H1 (cell line): ENCODE results near the gene ITGB7. TPM values are rescaled to one million over a fixed set of nuclear protein-coding genes. Genes with fewer than 3 reads are reported as not detected.

Experiments
- CTCF ChIA-PET: fragments of 300-600 bp; sonication (Branson Sonifier 250); formaldehyde crosslinking; loops from one replicate; lab custom pipeline; 2021; ENCODE audit not compliant: partially characterized antibody; lab: Charles Lee
- POLR2A ChIA-PET: fragments of 300-600 bp; sonication (Branson Sonifier 250); formaldehyde crosslinking; loops from one replicate; lab custom pipeline; 2021; ENCODE audit warnings: inconsistent platforms; ENCODE audit not compliant: partially characterized antibody; lab: Charles Lee
- DNase-seq, 2 experiments: peaks; one replicate each; pipeline versions ENCODE4 v3.0.0 to v3.0.0-alpha.2; 2010 to 2022; ENCODE audit warnings: low spot score in 2 of 2, low read depth in 1 of 2, mixed read lengths in 1 of 2
- FAIRE-seq: peaks from 2 replicates; lab custom pipeline; 2011; peaks lifted over from hg19 to GRCh38; lab: Jason Lieb, UNC
- H2AFZ ChIP-seq: 2 replicates; pipeline ENCODE4 v1.8.1; 2012; ENCODE audit warnings: low read length, inconsistent platforms
- H2AK5ac ChIP-seq: 2 replicates; pipeline ENCODE4 v1.6.1; 2013; ENCODE audit warnings: low read depth, low read length
- H2BK120ac ChIP-seq: replicated peaks from 2 replicates; pipeline ENCODE3; 2013; ENCODE audit warnings: low read depth, low read length, inconsistent platforms
- H2BK12ac ChIP-seq: 2 replicates; pipeline ENCODE4 v1.6.1; 2013; ENCODE audit warnings: low read depth, low read length
- H2BK15ac ChIP-seq: 2 replicates; pipeline ENCODE4 v1.6.1; 2013; ENCODE audit warnings: low read length
- H2BK20ac ChIP-seq: 2 replicates; pipeline ENCODE4 v1.6.1; 2013; ENCODE audit warnings: low read length
- H2BK5ac ChIP-seq: 2 replicates; pipeline ENCODE4 v1.6.1; 2013; ENCODE audit warnings: low read depth, low read length
- H3K14ac ChIP-seq: 2 replicates; pipeline ENCODE4 v1.6.1; 2013; ENCODE audit warnings: inconsistent platforms; ENCODE audit not compliant: insufficient read length
- H3K18ac ChIP-seq: 2 replicates; pipeline ENCODE4 v1.6.1; 2013; ENCODE audit warnings: low read length; ENCODE audit errors: extremely low read depth
- H3K23ac ChIP-seq: 2 replicates; pipeline ENCODE4 v1.6.1; 2013; ENCODE audit warnings: inconsistent platforms; ENCODE audit not compliant: insufficient read length
- H3K23me2 ChIP-seq: 2 replicates; pipeline ENCODE4 v1.6.1; 2013; ENCODE audit warnings: low read depth, low read length
- H3K27ac ChIP-seq: 2 replicates; pipeline ENCODE4 v1.6.1; 2011; ENCODE audit warnings: low read depth, low read length, inconsistent platforms
- H3K27me3 ChIP-seq, 4 experiments: replicated peaks in 1 of 4; 1 replicate in 1 of 4; 2 replicates in 3 of 4; pipeline versions ENCODE4 v1.6.1 to v1.8.1; 2011 to 2013; ENCODE audit warnings: low read length in 3 of 4, mild to moderate bottlenecking in 3 of 4, inconsistent platforms in 2 of 4, mixed read lengths in 2 of 4, moderate library complexity in 1 of 4; ENCODE audit not compliant: control insufficient read depth in 3 of 4, insufficient read depth in 3 of 4; ENCODE audit errors: extremely low read depth in 1 of 4
- H3K36me3 ChIP-seq, 4 experiments: 2 replicates each; pipeline versions ENCODE4 v1.6.1 to v1.8.1; 2011 to 2013; ENCODE audit warnings: mild to moderate bottlenecking in 4 of 4, low read length in 3 of 4, moderate library complexity in 2 of 4, control low read depth in 1 of 4, inconsistent platforms in 1 of 4; ENCODE audit not compliant: insufficient read depth in 4 of 4, control insufficient read depth in 2 of 4
- H3K4ac ChIP-seq: replicated peaks from 2 replicates; pipeline ENCODE3; 2013; ENCODE audit warnings: low read length, low read depth, mixed read lengths, inconsistent platforms; ENCODE audit not compliant: insufficient read length
- H3K4me1 ChIP-seq, 4 experiments: replicated peaks in 1 of 4; 1 replicate in 1 of 4; 2 replicates in 3 of 4; pipeline versions ENCODE4 v1.6.1 to v1.8.1; 2011 to 2013; ENCODE audit warnings: low read length in 3 of 4, inconsistent platforms in 2 of 4, mixed read lengths in 1 of 4; ENCODE audit not compliant: insufficient read depth in 4 of 4, control insufficient read depth in 3 of 4
- H3K4me2 ChIP-seq, 2 experiments: 2 replicates each; pipeline versions ENCODE4 v1.6.1 to v1.8.1; 2011 to 2013; ENCODE audit warnings: low read depth in 2 of 2, low read length in 2 of 2, control low read depth in 1 of 2, inconsistent platforms in 1 of 2, mild to moderate bottlenecking in 1 of 2; ENCODE audit not compliant: insufficient read depth in 1 of 2
- H3K4me3 ChIP-seq, 4 experiments: fragments of 200-600, 300-600 bp in 1 of 4; sonication (generic), shearing (Covaris generic), sonication (Bioruptor Twin) in 1 of 4; 2 replicates each; pipeline versions ENCODE4 v1.5.1 to v1.8.1; 2011 to 2016; ENCODE audit warnings: low read length in 4 of 4, low read depth in 3 of 4, control low read depth in 2 of 4, inconsistent platforms in 2 of 4, mild to moderate bottlenecking in 2 of 4, mixed read lengths in 1 of 4, moderate library complexity in 1 of 4; ENCODE audit not compliant: insufficient read depth in 2 of 4; ENCODE audit errors: extremely low read depth in 1 of 4
- H3K56ac ChIP-seq: replicated peaks from 2 replicates; pipeline ENCODE3; 2013; ENCODE audit warnings: low read depth, mild to moderate bottlenecking, mixed read lengths, low read length, inconsistent platforms; ENCODE audit not compliant: insufficient read length
- H3K79me1 ChIP-seq: 2 replicates; pipeline ENCODE4 v1.6.1; 2013; ENCODE audit warnings: low read depth, low read length, control low read depth
- H3K79me2 ChIP-seq, 2 experiments: 2 replicates each; pipeline versions ENCODE4 v1.6.1 to v1.8.1; 2012 to 2013; ENCODE audit warnings: low read length in 2 of 2, mild to moderate bottlenecking in 2 of 2, inconsistent platforms in 1 of 2; ENCODE audit not compliant: insufficient read depth in 2 of 2, control insufficient read depth in 1 of 2
- H3K9ac ChIP-seq, 4 experiments: replicated peaks in 1 of 4; 1 replicate in 1 of 4; 2 replicates in 3 of 4; pipeline versions ENCODE4 v1.6.1 to v1.8.1; 2011 to 2013; ENCODE audit warnings: low read depth in 3 of 4, low read length in 3 of 4, control low read depth in 2 of 4, mild to moderate bottlenecking in 2 of 4, moderate library complexity in 2 of 4, inconsistent platforms in 1 of 4; ENCODE audit errors: extremely low read depth in 1 of 4
- H3K9me3 ChIP-seq, 2 experiments: 2 replicates each; pipeline versions ENCODE4 v1.6.1 to v1.8.1; 2012 to 2013; ENCODE audit warnings: mild to moderate bottlenecking in 2 of 2, moderate library complexity in 2 of 2, control low read depth in 1 of 2, inconsistent platforms in 1 of 2, low read depth in 1 of 2, low read length in 1 of 2, mixed read lengths in 1 of 2; ENCODE audit not compliant: insufficient read depth in 2 of 2
- H4K20me1 ChIP-seq, 2 experiments: replicated peaks in 1 of 2; 2 replicates each; pipeline versions ENCODE3 to v1.8.1; 2011 to 2013; ENCODE audit warnings: inconsistent platforms in 2 of 2, low read length in 2 of 2, mild to moderate bottlenecking in 1 of 2; ENCODE audit not compliant: insufficient read depth in 2 of 2, control insufficient read depth in 1 of 2
- H4K5ac ChIP-seq: 2 replicates; pipeline ENCODE4 v1.6.1; 2013; ENCODE audit warnings: low read length, low read depth, mixed read lengths, inconsistent platforms; ENCODE audit not compliant: insufficient read length
- H4K8ac ChIP-seq: 2 replicates; pipeline ENCODE4 v1.8.0; 2013; ENCODE audit warnings: mild to moderate bottlenecking, moderate library complexity, low read length, inconsistent platforms; ENCODE audit not compliant: insufficient read depth; ENCODE audit errors: extremely low read depth
- H4K91ac ChIP-seq: replicated peaks from 2 replicates; pipeline ENCODE3; 2013; ENCODE audit warnings: low read length, mixed read lengths, inconsistent platforms; ENCODE audit not compliant: insufficient read length
- ASH2L ChIP-seq: fragments of 200-600, 300-600 bp; sonication (generic); IDR thresholded peaks from one replicate; pipeline ENCODE4 v1.7.1; 2017; ENCODE audit warnings: low read length
- BACH1 ChIP-seq: IDR thresholded peaks from 2 replicates; pipeline ENCODE4 v1.6.1; 2012; ENCODE audit warnings: low read length, improper control_type of control experiment
- BRCA1 ChIP-seq: IDR thresholded peaks from 2 replicates; pipeline ENCODE4 v1.6.1; 2012; ENCODE audit warnings: low read depth, low read length, improper control_type of control experiment
- CEBPB ChIP-seq: IDR thresholded peaks from 2 replicates; pipeline ENCODE4 v1.6.1; 2012; ENCODE audit warnings: low read depth, low read length
- CREB1 ChIP-seq: IDR thresholded peaks from 2 replicates; pipeline ENCODE4 v1.6.1; 2012; ENCODE audit warnings: inconsistent platforms
- POLR2AphosphoS5 ChIP-seq: IDR thresholded peaks from 2 replicates; pipeline ENCODE4 v1.6.1; 2011; ENCODE audit warnings: low read depth, low read length
- RFX5 ChIP-seq: IDR thresholded peaks from 2 replicates; pipeline ENCODE4 v1.6.1; 2011; ENCODE audit warnings: low read depth, low read length, improper control_type of control experiment, borderline replicate concordance
- SAP30 ChIP-seq: fragments of 300-600 bp; sonication (generic); IDR thresholded peaks from 2 replicates; pipeline ENCODE4 v1.7.1; 2012; ENCODE audit warnings: low read length, moderate library complexity, mild to moderate bottlenecking, inconsistent platforms; ENCODE audit not compliant: insufficient read depth, insufficient replicate concordance
- SIN3A ChIP-seq, 2 experiments: IDR thresholded peaks in 1 of 2; conservative IDR thresholded peaks in 1 of 2; 2 replicates each; pipeline ENCODE4 v1.6.1; 2011 to 2012; ENCODE audit warnings: low read length in 2 of 2, improper control_type of control experiment in 1 of 2, low read depth in 1 of 2, mild to moderate bottlenecking in 1 of 2
- SIX5 ChIP-seq: IDR thresholded peaks from 2 replicates; pipeline ENCODE4 v1.6.1; 2011; ENCODE audit warnings: mild to moderate bottlenecking, low read depth, low read length
- TBP ChIP-seq: IDR thresholded peaks from 2 replicates; pipeline ENCODE4 v1.6.1; 2011; ENCODE audit warnings: low read depth, low read length, improper control_type of control experiment
- WGBS, 2 experiments: shearing (Covaris generic) in 1 of 2; methylation state at CpG; one replicate each; pipeline versions ENCODE4 v1.1.6 to v1.1.7; 2013 to 2015; ENCODE audit warnings: low lambda C conversion rate in 2 of 2, mixed read lengths in 2 of 2, inconsistent platforms in 1 of 2, low coverage in 1 of 2, missing lambda C conversion rate in 1 of 2; ENCODE audit not compliant: insufficient replicate concordance in 2 of 2, insufficient coverage in 1 of 2, insufficient read length in 1 of 2; ENCODE audit errors: extremely low coverage in 1 of 2, missing lambda C conversion rate in 1 of 2; 5-methylcytosine and 5-hydroxymethylcytosine counted together
- polyA plus RNA-seq, 7 experiments: library from polyadenylated mRNA; depleted of rRNA in 3 of 7; stranded (reverse) in 5 of 7; unstranded in 2 of 7; fragments of >200 nt in 5 of 7; fragments of 200-250 nt in 2 of 7; gene quantifications; 1 replicate in 5 of 7; 2 replicates in 1 of 7; 4 replicates in 1 of 7; pipeline versions ENCODE4 v1.2.1 to v1.2.3, GENCODE V29; 2011 to 2013; ENCODE audit warnings: missing spikeins in 2 of 7, mixed read lengths in 2 of 7
- total RNA-seq: library from RNA; stranded (reverse); fragmentation: NEBNext Ultra II Directional; extraction: Animal tissue kit (Norgen Biotek cat#: 25700); gene quantifications from 2 replicates; pipeline ENCODE4 v1.2.1, GENCODE V29; 2021
- TF ChIP-seq, protein P1 (sequence below): IDR thresholded peaks from 2 replicates; pipeline ENCODE4 v1.6.1; 2012; ENCODE audit warnings: inconsistent platforms

Gene ITGB7
- total and polyA plus RNA-seq, 2 of the 8 experiments (the other 6 are each of a cell fraction or from before 2014, with no cell fraction given), result 0.35 to 0.54 TPM

- H3K4ac ChIP-seq, result no peak overlapping the region
- no peak overlapping the region for H3K23ac ChIP-seq
- no peak overlapping the region for H3K9ac ChIP-seq
- H3K23me2 ChIP-seq, result no peaks in the 10 kb centered on the region
- H3K56ac ChIP-seq, result no peak overlapping the region
- peak overlapping the region; percentile 3 to 54 for H3K4me2 ChIP-seq
- H3K27ac ChIP-seq, result no peak overlapping the region
- ChIA-PET CTCF (interaction anchor here (0.6 to 8.2 kb wide), 61 partner anchors 8 to 1253 kb away, joined by 3 to 101 read pairs (median 6); partner anchors contain the start of genes AAAS, CSAD, ESPL1 and IGFBP6), POLR2A (interaction anchor here (0.7 to 3.9 kb wide), 16 partner anchors 8 to 162 kb away, joined by 3 to 18 read pairs (median 4); partner anchors contain the start of genes CSAD and ZNF740)
- H3K79me1 ChIP-seq, result no peaks in the 10 kb centered on the region
- WGBS, 2 experiments, result 21% methylated on average over 13 of the region's 14 CpGs; no CpG with 5 or more reads in 1 of the 2 experiments
- no peak overlapping the region for H2BK5ac ChIP-seq
- no peak overlapping the region for H4K91ac ChIP-seq
- H4K8ac ChIP-seq, result no peak overlapping the region
- H4K5ac ChIP-seq, result no peak overlapping the region
- H2BK120ac ChIP-seq, result no peak overlapping the region
- H3K14ac ChIP-seq, result no peak overlapping the region
- no peaks in the 10 kb centered on the region for H3K79me2 ChIP-seq
- H3K18ac ChIP-seq, result peak overlapping the region; percentile 36; the same call in 1 of the 2 replicates
- peak overlapping the region in 1 of 4 experiments; percentile 45; a peak in 3 of 8 replicates for H3K4me3 ChIP-seq
- H2BK15ac ChIP-seq, result no peak overlapping the region
- H3K9me3 ChIP-seq, result no peaks in the 10 kb centered on the region
- H2BK12ac ChIP-seq, result no peak overlapping the region; the same call in 1 of the 2 replicates
- H3K4me1 ChIP-seq, result peaks cover 0 to 3% (median 1%) of the 10 kb centered on the region in 4 experiments; a peak in 2 of 7 replicates
- H3K36me3 ChIP-seq, result no peaks in the 10 kb centered on the region
- no peak overlapping the region for H2BK20ac ChIP-seq
- DNase-seq (peak in 1 of 2 experiments; percentile 97), FAIRE-seq (peak; percentile 69)
- no peaks in the 10 kb centered on the region for H4K20me1 ChIP-seq
- H2AK5ac ChIP-seq, result no peak overlapping the region
- H3K27me3 ChIP-seq, result peaks cover 0 to 13% (median 7%) of the 10 kb centered on the region in 4 experiments; a peak in 5 of 7 replicates
- peak overlapping the region; percentile 72; the same call in 1 of the 2 replicates for H2AFZ ChIP-seq
- TF ChIP-seq SAP30, result no peak
- TF ChIP-seq RFX5, result peak; percentile 2; the same call in 1 of the 2 replicates
- TF ChIP-seq BACH1, result peak; percentile 13; the same call in 1 of the 2 replicates
- TF ChIP-seq BRCA1, result no peak
- TF ChIP-seq, protein P1, sequence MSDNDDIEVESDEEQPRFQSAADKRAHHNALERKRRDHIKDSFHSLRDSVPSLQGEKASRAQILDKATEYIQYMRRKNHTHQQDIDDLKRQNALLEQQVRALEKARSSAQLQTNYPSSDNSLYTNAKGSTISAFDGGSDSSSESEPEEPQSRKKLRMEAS, result peak; percentile 80
- TF ChIP-seq CEBPB, result peak; percentile 89
- peak; percentile 69 for TF ChIP-seq CREB1
- TF ChIP-seq SIN3A (conservative IDR thresholded peaks at IDR 0.05 in 1 of 2, IDR thresholded peaks at IDR 0.05 in 1 of 2; ENCODE audit: low read depth in 1 of 2, low read length in 2 of 2), result peak in 1 of 2 experiments; percentile 87; a peak in 2 of 4 replicates
- TF ChIP-seq TBP, result peak; percentile 48; the same call in 1 of the 2 replicates
- TF ChIP-seq ASH2L, result peak; percentile 58
- TF ChIP-seq SIX5, result no peak
- no peak for TF ChIP-seq POLR2AphosphoS5
Observed at GRCh38 chr12:53159195-53159839, 47.7 kb downstream of the ITGB7 start.
